Mucosa of stomach (tissue), 1 donor: ENCODE data around the gene ZNF664.

Source experiments
- H3K27me3 ChIP-seq: one replicate; pipeline ENCODE4 v1.7.0; 2013; ENCODE audit warnings: mild to moderate bottlenecking, low read length; ENCODE audit not compliant: control insufficient read depth, insufficient read depth
- H3K36me3 ChIP-seq: one replicate; pipeline ENCODE4 v1.7.0; 2013; ENCODE audit warnings: low read length; ENCODE audit not compliant: control insufficient read depth, insufficient read depth
- H3K4me1 ChIP-seq: one replicate; pipeline ENCODE4 v1.7.0; 2013; ENCODE audit warnings: mild to moderate bottlenecking, low read length; ENCODE audit not compliant: control insufficient read depth, insufficient read depth
- H3K4me3 ChIP-seq: one replicate; pipeline ENCODE4 v1.7.0; 2013; ENCODE audit warnings: low read length
- H3K9ac ChIP-seq: one replicate; pipeline ENCODE4 v1.7.0; 2013; ENCODE audit warnings: mild to moderate bottlenecking, low read length, moderate library complexity
- H3K9me3 ChIP-seq: one replicate; pipeline ENCODE4 v1.7.0; 2013; ENCODE audit warnings: mild to moderate bottlenecking, low read length, moderate library complexity; ENCODE audit not compliant: control insufficient read depth
- donor health status: Pancreatic carcinoma.

Gene ZNF664

DNA sequence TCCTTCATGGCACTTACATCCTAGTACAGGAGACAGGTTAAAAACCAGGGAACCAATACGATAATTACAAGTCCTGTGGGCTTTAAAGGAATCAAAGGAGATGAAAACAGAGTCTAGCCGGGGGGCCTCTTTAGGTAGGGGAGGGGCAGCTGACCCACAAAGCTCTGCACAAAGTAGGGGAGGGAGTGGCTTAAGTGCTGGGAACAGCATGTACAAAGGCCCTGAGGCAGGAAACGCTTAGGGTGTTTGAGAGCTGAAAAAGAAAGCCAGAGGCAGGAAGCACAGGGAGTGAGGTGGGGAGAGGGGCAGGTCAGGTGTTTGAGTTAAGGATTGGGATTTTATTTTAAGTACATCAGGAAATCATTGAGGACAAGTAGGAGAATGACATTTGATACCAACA is 37.7 kb downstream of the ZNF664 start:
- Histone ChIP-seq H3K4me3 (no peak overlapping the region), H3K27me3 (no peaks in the 10 kb centered on the region), H3K36me3 (no peaks in the 10 kb centered on the region), H3K9me3 (no peaks in the 10 kb centered on the region), H3K4me1 (peaks cover 17% of the 10 kb centered on the region), H3K9ac (no peak overlapping the region)

DNA sequence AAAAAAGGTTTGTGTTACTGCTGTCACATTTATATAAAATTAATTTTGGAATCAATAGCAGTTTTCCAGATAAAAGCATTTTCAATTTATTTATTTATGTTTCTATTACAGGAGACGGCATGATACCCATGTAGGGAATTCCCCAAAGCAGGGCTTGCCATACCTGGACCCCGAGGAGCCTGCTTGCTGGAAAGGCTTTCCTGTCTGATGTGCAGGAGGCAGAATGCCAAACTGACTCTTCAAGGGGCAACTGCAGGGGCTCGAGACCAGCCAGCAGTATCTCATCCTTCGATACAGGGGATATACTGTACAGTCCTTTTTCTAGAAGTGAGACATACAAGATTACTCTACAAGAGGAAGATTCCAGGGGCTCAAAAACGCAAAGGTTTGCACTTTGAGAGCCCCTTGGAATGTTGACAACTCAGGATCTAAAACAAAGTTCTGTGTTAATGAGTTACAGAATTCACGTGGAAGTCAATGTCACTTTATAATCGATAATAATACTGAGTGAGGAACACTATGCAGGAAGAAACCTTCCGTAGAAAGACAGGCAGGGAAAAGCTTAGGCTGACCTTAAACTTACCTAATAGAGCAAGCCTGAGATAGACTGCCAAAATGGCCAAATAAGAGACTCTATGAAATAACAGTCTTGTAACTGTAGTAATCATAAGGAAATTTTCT is 38.6 kb downstream of the ZNF664 start:
- Histone ChIP-seq H3K9ac (no peak overlapping the region), H3K27me3 (no peaks in the 10 kb centered on the region), H3K36me3 (no peaks in the 10 kb centered on the region), H3K4me3 (no peak overlapping the region), H3K9me3 (no peaks in the 10 kb centered on the region), H3K4me1 (peaks cover 16% of the 10 kb centered on the region)

DNA sequence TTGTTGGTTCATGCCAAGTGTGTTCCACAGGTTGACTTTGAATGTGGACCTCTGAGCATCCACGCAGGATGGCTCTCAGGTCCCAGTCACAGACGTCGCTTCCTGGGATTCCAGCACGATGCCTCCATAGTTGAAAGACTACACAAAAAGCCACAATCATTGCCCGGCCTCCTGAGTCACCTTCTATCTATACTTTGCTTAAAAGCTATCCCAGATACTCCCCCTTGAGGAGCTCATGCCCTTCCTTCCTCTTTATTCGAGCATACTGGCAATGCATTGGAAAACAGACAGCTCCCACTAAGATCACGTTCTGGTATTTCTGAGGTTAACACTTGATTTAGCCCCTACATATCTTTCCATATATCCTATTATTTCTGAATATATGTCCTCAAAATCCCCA is 40.1 kb downstream of the ZNF664 start:
- H3K9ac ChIP-seq: no peak overlapping the region
- H3K27me3 ChIP-seq: no peaks in the 10 kb centered on the region
- H3K4me3 ChIP-seq: no peak overlapping the region
- H3K9me3 ChIP-seq: no peaks in the 10 kb centered on the region
- peaks cover 7% of the 10 kb centered on the region for H3K4me1 ChIP-seq
- no peaks in the 10 kb centered on the region for H3K36me3 ChIP-seq

DNA sequence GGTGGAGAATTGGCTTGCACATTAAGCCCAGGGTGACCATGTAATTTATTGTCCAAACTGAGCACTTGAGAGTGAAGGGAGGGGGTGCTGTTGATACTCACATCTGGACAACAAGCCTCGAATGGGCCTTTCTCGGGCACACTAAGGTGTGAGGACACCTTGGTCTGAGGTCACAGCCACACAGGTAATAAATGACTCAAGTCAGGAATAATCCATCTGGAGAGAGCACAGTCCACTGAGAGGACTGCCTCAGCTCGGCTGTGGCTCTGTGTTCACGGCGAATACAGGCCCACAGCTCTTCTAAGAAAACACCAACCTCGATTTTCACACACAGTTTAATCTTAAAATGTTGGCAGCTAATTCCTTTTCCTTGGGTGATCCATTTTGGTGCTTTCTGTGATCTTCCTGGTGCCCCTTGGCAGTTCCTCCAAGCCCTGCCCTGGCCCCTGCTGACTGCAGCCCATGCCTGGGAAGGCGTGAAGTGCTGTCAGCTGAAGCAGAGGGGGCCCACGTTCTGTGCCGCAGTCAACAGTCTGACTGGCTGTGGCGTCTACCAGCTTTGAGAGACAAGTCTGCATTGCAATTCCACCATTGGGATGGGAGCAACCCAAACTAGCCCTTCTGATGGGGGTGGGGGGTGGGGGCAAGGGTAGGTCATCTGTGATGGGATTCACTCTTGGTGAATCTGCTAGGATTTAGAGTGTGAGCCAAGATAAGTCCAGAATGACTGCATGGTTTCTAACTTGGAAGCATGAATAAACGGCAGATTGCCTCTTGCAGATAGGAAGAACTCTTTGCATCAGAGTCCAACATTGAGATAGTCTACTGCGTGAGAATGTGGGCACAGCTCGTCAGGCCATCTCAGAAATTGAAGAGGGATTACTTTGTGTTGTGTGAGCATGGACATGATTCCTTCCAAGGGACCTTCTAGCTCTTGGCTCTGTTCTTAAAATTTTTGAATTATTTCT is 42.8 kb downstream of the ZNF664 start:
- H3K4me1 ChIP-seq: no peaks in the 10 kb centered on the region
- H3K36me3 ChIP-seq: no peaks in the 10 kb centered on the region
- H3K27me3 ChIP-seq: no peaks in the 10 kb centered on the region
- no peak overlapping the region for H3K9ac ChIP-seq
- H3K4me3 ChIP-seq: no peak overlapping the region
- H3K9me3 ChIP-seq: no peaks in the 10 kb centered on the region

DNA sequence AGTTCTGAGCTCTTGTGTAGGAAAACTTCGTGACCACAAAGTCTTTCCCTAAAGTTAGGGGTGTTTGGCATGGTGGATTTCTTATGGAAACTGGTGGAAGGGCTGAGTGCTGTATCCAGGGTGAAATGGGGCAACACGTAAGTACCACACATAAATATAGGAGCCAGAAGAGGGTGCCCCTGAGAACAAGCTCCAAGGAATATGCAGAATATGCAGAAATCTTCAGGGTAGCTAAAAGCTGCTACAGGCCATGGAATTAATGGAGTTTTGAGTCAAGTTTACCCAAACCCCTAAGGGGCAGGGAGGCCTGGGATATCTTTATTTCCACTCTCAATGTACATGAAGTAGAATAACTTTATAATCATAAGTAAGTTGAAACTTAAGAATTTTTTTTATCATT is 44.0 kb downstream of the ZNF664 start:
- no peaks in the 10 kb centered on the region for H3K4me1 ChIP-seq
- no peaks in the 10 kb centered on the region for H3K36me3 ChIP-seq
- H3K4me3 ChIP-seq: no peak overlapping the region

DNA sequence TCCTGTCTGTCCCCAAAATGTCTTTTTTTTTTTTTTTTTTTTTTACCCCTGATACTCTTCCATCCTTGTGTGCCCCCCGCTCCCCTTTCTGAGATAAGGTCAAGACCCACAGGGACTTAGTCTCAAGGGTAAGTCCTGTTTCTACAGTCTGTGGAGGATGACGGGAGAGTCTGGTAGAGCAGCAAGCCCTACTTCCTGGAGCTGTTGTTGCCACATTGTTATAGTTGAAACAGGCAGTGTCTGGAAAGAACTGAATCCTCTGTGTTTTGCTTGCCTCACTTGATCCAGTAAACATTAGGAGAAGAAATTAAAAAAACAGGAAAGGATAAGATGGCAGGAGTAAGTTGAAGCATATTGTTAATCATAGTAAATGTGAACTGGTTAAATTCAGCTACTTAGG is 45.5 kb downstream of the ZNF664 start:
- no peaks in the 10 kb centered on the region for H3K27me3 ChIP-seq
- no peaks in the 10 kb centered on the region for H3K36me3 ChIP-seq
- no peaks in the 10 kb centered on the region for H3K9me3 ChIP-seq
- H3K4me1 ChIP-seq: no peaks in the 10 kb centered on the region
- H3K9ac ChIP-seq: no peak overlapping the region
- H3K4me3 ChIP-seq: no peak overlapping the region

More for the DNA sequence above, 44.0 kb downstream of the ZNF664 start:
- Histone ChIP-seq H3K27me3 (no peaks in the 10 kb centered on the region), H3K9ac (no peak overlapping the region), H3K9me3 (no peaks in the 10 kb centered on the region)

DNA sequence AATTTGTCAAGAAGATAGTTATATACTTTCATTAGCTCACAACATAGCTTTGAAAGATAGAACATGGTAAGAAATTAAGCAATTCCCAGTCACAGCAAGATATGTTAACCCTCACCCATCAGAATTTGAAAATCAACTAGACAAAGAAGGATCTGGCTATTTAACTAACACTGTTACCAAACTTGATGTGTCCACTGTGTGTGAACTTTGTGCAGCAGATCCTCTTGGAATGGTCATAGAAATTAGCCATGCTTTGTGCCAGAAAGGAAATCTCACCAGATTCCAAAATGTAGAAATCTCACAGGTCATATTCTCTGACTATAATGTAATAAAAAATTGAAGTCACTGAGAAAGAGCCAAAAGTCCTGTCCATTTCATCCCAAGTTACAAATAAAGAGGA is 46.1 kb downstream of the ZNF664 start:
- Histone ChIP-seq H3K9me3 (no peaks in the 10 kb centered on the region), H3K4me3 (no peak overlapping the region), H3K9ac (no peak overlapping the region), H3K36me3 (no peaks in the 10 kb centered on the region), H3K27me3 (no peaks in the 10 kb centered on the region), H3K4me1 (no peaks in the 10 kb centered on the region)

DNA sequence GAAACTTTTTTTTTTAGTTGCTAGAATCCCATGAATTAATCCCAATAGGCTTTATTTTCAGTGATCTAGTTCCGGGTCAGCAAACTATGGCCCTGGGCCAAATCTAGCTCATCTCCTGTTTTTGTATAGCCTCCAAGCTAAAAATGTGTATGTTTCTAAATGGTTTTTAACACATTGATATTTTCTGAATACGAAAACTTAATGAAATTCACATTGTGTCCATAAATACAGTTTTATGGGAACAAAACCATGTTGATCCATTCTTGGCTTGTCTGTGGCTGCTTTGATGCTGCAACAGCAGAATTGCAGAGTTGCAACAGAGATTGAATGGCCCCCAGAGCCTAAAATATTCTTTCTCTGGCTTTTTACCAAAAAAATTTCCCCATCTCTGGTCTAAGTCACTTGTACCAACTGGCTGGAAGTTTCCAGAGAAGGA is 47.5 kb downstream of the ZNF664 start:
- H3K36me3 ChIP-seq: no peaks in the 10 kb centered on the region
- H3K4me1 ChIP-seq: no peaks in the 10 kb centered on the region
- no peak overlapping the region for H3K9ac ChIP-seq
- no peaks in the 10 kb centered on the region for H3K9me3 ChIP-seq
- no peak overlapping the region for H3K4me3 ChIP-seq
- no peaks in the 10 kb centered on the region for H3K27me3 ChIP-seq

DNA sequence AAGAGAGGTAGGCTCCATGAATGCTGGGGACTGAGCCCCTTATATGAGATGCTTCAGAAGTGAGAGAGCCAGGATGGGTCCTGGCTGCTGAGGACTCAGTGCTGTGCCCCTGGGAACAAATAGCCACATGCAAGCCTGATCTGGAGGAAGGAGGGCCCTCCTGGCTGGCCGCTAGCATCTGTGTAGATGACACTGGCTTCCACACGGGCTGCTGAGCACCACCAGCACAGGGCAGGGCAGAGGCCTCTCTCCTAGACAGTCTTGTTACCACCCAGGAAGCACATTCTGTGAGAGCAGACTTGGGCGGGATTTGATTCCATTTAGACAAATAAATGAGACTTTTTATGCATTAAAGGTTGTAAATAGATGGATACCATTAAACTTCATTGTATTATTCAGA is 48.0 kb downstream of the ZNF664 start:
- Histone ChIP-seq H3K9ac (no peak overlapping the region), H3K27me3 (no peaks in the 10 kb centered on the region), H3K9me3 (no peaks in the 10 kb centered on the region), H3K36me3 (no peaks in the 10 kb centered on the region), H3K4me3 (no peak overlapping the region), H3K4me1 (no peaks in the 10 kb centered on the region)

DNA sequence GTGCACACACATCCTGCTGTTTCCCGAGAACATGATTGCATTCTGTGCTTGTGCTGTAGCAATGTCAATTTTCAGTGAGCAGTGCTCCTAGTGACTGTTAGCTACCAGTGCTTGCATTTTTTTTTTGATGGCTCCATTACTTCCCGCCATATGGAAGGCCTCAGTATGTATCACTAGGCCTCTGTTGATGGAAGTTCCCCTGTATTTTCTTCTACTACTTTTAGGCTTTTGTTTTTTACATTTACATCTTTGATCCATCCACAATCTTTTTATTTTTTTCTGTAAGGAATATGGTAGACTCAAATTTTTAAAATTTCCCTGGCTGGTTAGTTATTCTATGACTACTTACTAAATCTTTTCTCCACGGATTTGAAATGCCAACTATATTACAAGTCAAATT is 49.1 kb downstream of the ZNF664 start:
- no peak overlapping the region for H3K9ac ChIP-seq
- no peak overlapping the region for H3K4me3 ChIP-seq
- H3K9me3 ChIP-seq: no peaks in the 10 kb centered on the region
- H3K4me1 ChIP-seq: no peaks in the 10 kb centered on the region
- no peaks in the 10 kb centered on the region for H3K27me3 ChIP-seq
- no peaks in the 10 kb centered on the region for H3K36me3 ChIP-seq

DNA sequence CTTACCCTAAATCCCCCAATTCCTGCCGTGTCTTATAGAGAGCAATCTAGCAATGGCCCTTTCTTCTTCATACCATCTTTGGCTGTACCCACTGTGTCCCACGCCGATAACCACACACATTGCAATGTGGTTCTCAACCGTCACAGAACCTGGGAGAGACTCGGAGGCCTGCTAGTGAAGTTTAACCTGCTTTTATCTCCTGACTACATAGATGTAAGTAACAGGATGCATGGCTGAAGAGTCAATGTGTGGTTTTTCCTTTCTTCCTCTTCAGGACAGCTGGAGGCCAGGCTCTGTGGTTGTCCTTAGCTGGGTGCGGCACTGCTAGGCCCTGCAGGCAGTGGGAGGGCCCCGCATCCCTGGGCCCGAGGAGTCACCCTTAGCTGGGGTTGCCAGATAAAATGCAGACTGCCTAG is 51.3 kb downstream of the ZNF664 start:
- Histone ChIP-seq H3K36me3 (no peaks in the 10 kb centered on the region), H3K4me3 (no peak overlapping the region), H3K27me3 (no peaks in the 10 kb centered on the region), H3K9me3 (no peaks in the 10 kb centered on the region), H3K4me1 (no peaks in the 10 kb centered on the region), H3K9ac (no peak overlapping the region)

DNA sequence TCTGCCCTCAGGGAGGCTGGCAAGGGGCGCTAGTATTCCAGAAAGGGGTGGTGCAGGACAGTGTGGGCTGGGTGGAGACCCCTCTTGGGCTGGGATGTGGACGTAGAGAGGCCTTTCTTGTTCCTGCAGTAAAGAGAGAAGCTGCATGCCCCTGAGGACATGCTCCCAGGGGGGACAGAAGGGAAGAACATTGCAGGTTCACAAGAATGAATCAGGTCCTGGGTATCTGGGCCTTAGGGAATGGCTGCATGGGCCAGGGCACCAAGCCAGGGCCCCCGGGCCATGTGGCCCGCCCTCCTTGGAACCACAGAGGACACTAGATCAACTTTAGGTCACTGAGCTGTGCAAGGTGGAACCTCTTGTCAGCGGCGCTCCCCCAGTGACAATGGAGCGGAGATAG is 51.8 kb downstream of the ZNF664 start:
- Histone ChIP-seq H3K27me3 (no peaks in the 10 kb centered on the region), H3K4me3 (no peak overlapping the region), H3K9me3 (no peaks in the 10 kb centered on the region), H3K36me3 (no peaks in the 10 kb centered on the region), H3K4me1 (no peaks in the 10 kb centered on the region), H3K9ac (no peak overlapping the region)
